Liver (tissue), 9 donors: ENCODE results near the gene GPATCH2L. TPM values are rescaled to one million over a fixed set of nuclear protein-coding genes. Genes with fewer than 3 reads are reported as not detected.

Experiments used
- DNase-seq: peaks from one replicate; pipeline ENCODE4 v3.0.0-alpha.2; 2017; ENCODE audit warnings: low spot score
- H3K27ac ChIP-seq, 2 donors: one replicate each; pipeline ENCODE4 v1.7.0; 2013; ENCODE audit warnings: inconsistent platforms in 2 of 2, low read length in 2 of 2, control low read depth in 1 of 2, low read depth in 1 of 2, mild to moderate bottlenecking in 1 of 2
- H3K27me3 ChIP-seq, 4 donors: one replicate each; pipeline versions ENCODE4 v1.6.1 to v1.7.0; 2013; ENCODE audit warnings: low read length in 3 of 4, inconsistent platforms in 1 of 4, mild to moderate bottlenecking in 1 of 4, moderate library complexity in 1 of 4; ENCODE audit not compliant: control insufficient read depth in 4 of 4, insufficient read depth in 4 of 4
- H3K36me3 ChIP-seq, 4 donors: one replicate each; pipeline versions ENCODE4 v1.6.1 to v1.7.0; 2013; ENCODE audit warnings: low read length in 3 of 4, mild to moderate bottlenecking in 3 of 4, low read depth in 1 of 4, moderate library complexity in 1 of 4; ENCODE audit not compliant: control insufficient read depth in 4 of 4, insufficient read depth in 3 of 4
- H3K4me1 ChIP-seq, 4 donors: one replicate each; pipeline versions ENCODE4 v1.6.1 to v1.7.0; 2013; ENCODE audit warnings: low read length in 3 of 4, mild to moderate bottlenecking in 3 of 4, moderate library complexity in 1 of 4; ENCODE audit not compliant: control insufficient read depth in 4 of 4, insufficient read depth in 4 of 4
- H3K4me3 ChIP-seq, 3 donors: one replicate each; pipeline versions ENCODE4 v1.6.1 to v1.7.0; 2013; ENCODE audit warnings: low read length in 3 of 3, control low read depth in 1 of 3, low read depth in 1 of 3, mild to moderate bottlenecking in 1 of 3
- H3K9ac ChIP-seq, 2 donors: one replicate each; pipeline ENCODE4 v1.7.0; 2013; ENCODE audit warnings: low read length in 2 of 2, mild to moderate bottlenecking in 2 of 2, moderate library complexity in 2 of 2, control low read depth in 1 of 2, low read depth in 1 of 2
- H3K9me3 ChIP-seq, 4 donors: one replicate each; pipeline versions ENCODE4 v1.6.1 to v1.7.0; 2013; ENCODE audit warnings: low read length in 3 of 4; ENCODE audit not compliant: control insufficient read depth in 4 of 4
- CTCF ChIP-seq: fragments of 150-350 bp; IDR thresholded peaks from 2 replicates; pipeline ENCODE4 v1.5.1; 2017; ENCODE audit warnings: improper control_type of control experiment, low read depth, low read length; ENCODE audit not compliant: missing input control
- EGR1 ChIP-seq, 2 donors: IDR thresholded peaks; 2 replicates each; pipeline ENCODE4 v1.6.1; 2016 to 2018; ENCODE audit warnings: antibody characterized with exemption in 2 of 2, low read depth in 2 of 2
- FOXA1 ChIP-seq: IDR thresholded peaks from 2 replicates; pipeline ENCODE4 v1.6.1; 2016; ENCODE audit warnings: antibody characterized with exemption
- FOXA2 ChIP-seq: IDR thresholded peaks from 2 replicates; pipeline ENCODE4 v1.6.1; 2016; ENCODE audit warnings: antibody characterized with exemption
- GABPA ChIP-seq, 2 donors: IDR thresholded peaks in 1 of 2; conservative IDR thresholded peaks in 1 of 2; 2 replicates each; pipeline ENCODE4 v1.6.1; 2016; ENCODE audit warnings: antibody characterized with exemption in 2 of 2, mild to moderate bottlenecking in 1 of 2, moderate library complexity in 1 of 2
- HNF4A ChIP-seq, 2 donors: conservative IDR thresholded peaks; 2 replicates each; pipeline ENCODE4 v1.6.1; 2016; ENCODE audit warnings: antibody characterized with exemption in 2 of 2, mild to moderate bottlenecking in 2 of 2
- HNF4G ChIP-seq: IDR thresholded peaks from 2 replicates; pipeline ENCODE4 v1.6.1; 2016; ENCODE audit warnings: antibody characterized with exemption
- JUND ChIP-seq, 2 donors: IDR thresholded peaks; 2 replicates each; pipeline ENCODE4 v1.6.1; 2016; ENCODE audit warnings: antibody characterized with exemption in 2 of 2
- NR2F2 ChIP-seq: IDR thresholded peaks from 2 replicates; pipeline ENCODE4 v1.6.1; 2016; ENCODE audit warnings: antibody characterized with exemption
- RAD21 ChIP-seq, 2 donors: IDR thresholded peaks; 2 replicates each; pipeline ENCODE4 v1.6.1; 2016; ENCODE audit warnings: antibody characterized with exemption in 2 of 2, mild to moderate bottlenecking in 2 of 2
- REST ChIP-seq: IDR thresholded peaks from 2 replicates; pipeline ENCODE4 v1.6.1; 2016; ENCODE audit warnings: antibody characterized with exemption, mild to moderate bottlenecking
- RXRA ChIP-seq, 2 donors: IDR thresholded peaks; 2 replicates each; pipeline ENCODE4 v1.6.1; 2017 to 2018; ENCODE audit warnings: antibody characterized with exemption in 2 of 2, mild to moderate bottlenecking in 1 of 2
- SP1 ChIP-seq: IDR thresholded peaks from 2 replicates; pipeline ENCODE4 v1.6.1; 2018; ENCODE audit warnings: antibody characterized with exemption, mild to moderate bottlenecking
- TAF1 ChIP-seq: conservative IDR thresholded peaks from 2 replicates; pipeline ENCODE4 v1.6.1; 2016; ENCODE audit warnings: antibody characterized with exemption, mild to moderate bottlenecking
- YY1 ChIP-seq: IDR thresholded peaks from 2 replicates; pipeline ENCODE4 v1.6.1; 2016; ENCODE audit warnings: antibody characterized with exemption, mild to moderate bottlenecking
- ZBTB33 ChIP-seq: IDR thresholded peaks from 2 replicates; pipeline ENCODE4 v1.6.1; 2016; ENCODE audit warnings: antibody characterized with exemption
- WGBS: extraction: QIAGEN DNeasy Blood & Tissue Kit; methylation state at CpG from one replicate; pipeline ENCODE4 v1.1.7; 2013; 5-methylcytosine and 5-hydroxymethylcytosine counted together
- polyA plus RNA-seq, 2 donors: library from polyadenylated mRNA; stranded (reverse) in 1 of 2; unstranded in 1 of 2; fragments of 200-250 nt in 1 of 2; fragments of >200 nt in 1 of 2; fragmentation: Nextera tagmentation in 1 of 2; extraction: Ambion mirVana in 1 of 2; gene quantifications; one replicate each; pipeline versions ENCODE4 v1.2.1 to v1.2.3, GENCODE V29; 2013 to 2015
- total RNA-seq, 2 donors: library from RNA; depleted of rRNA; stranded (reverse); fragments of >200 nt; gene quantifications; one replicate each; pipeline ENCODE4 v1.2.3, GENCODE V29; 2014
- TF ChIP-seq, protein P1 (sequence below): IDR thresholded peaks from 2 replicates; pipeline ENCODE4 v1.6.1; 2016; ENCODE audit warnings: antibody characterized with exemption
- donor health status: healthy.
- donor health status: healthy.
- donor health status: healthy.
- donor health status: healthy.
- donor health status: healthy.

The GPATCH2L gene
- total and polyA plus RNA-seq, 4 donors, result 4.5 to 39.5 (median 15.8) TPM

DNA sequence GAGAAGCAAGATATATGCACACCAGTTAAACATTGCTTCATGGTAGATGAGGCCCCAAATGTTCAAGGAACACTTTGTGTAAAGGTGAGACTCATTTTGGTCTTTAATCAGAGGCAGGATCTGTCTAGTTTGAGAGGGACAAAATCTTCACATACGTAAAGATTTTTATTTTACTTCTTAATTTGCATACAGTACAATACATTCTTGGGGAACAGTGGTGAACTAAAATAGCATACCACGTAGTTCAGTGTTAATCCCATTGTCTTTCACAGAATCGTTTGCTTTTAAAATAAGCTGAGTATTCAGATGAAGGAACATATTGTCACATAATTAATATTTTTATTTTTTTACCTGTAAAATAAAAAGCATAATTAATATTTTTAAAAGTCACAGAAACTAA lies 43.3 kb downstream of the GPATCH2L start:
- H3K9me3 ChIP-seq, result no peaks in the 10 kb centered on the region
- WGBS, result 95% methylated on average over 3 of the region's 3 CpGs
- no peak for TF ChIP-seq REST
- no peak for TF ChIP-seq SP1
- TF ChIP-seq NR2F2, result no peak
- TF ChIP-seq TAF1, result no peak
- no peak for TF ChIP-seq ZBTB33
- no peak for TF ChIP-seq GABPA (IDR thresholded peaks at IDR 0.05 in 1 of 2, conservative IDR thresholded peaks at IDR 0.05 in 1 of 2)
- TF ChIP-seq HNF4G, result no peak
- TF ChIP-seq, protein P1, sequence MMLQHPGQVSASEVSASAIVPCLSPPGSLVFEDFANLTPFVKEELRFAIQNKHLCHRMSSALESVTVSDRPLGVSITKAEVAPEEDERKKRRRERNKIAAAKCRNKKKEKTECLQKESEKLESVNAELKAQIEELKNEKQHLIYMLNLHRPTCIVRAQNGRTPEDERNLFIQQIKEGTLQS, result no peak
- no peak for TF ChIP-seq JUND (IDR thresholded peaks at IDR 0.05)
- no peak for TF ChIP-seq EGR1 (IDR thresholded peaks at IDR 0.05; ENCODE audit: low read depth in 2 of 2)
- no peak for TF ChIP-seq RXRA (IDR thresholded peaks at IDR 0.05)
- TF ChIP-seq HNF4A (conservative IDR thresholded peaks at IDR 0.05), result no peak
- no peak for TF ChIP-seq CTCF
- TF ChIP-seq YY1, result no peak
- no peak for TF ChIP-seq FOXA1
- H3K36me3 ChIP-seq, result peaks cover 2 to 38% (median 29%) of the 10 kb centered on the region in 4 donors
- no peak overlapping the region for H3K4me3 ChIP-seq
- no peaks in the 10 kb centered on the region for H3K4me1 ChIP-seq
- H3K27ac ChIP-seq, result no peak overlapping the region
- DNase-seq, result no peak
- no peak overlapping the region for H3K9ac ChIP-seq
- no peaks in the 10 kb centered on the region for H3K27me3 ChIP-seq

DNA sequence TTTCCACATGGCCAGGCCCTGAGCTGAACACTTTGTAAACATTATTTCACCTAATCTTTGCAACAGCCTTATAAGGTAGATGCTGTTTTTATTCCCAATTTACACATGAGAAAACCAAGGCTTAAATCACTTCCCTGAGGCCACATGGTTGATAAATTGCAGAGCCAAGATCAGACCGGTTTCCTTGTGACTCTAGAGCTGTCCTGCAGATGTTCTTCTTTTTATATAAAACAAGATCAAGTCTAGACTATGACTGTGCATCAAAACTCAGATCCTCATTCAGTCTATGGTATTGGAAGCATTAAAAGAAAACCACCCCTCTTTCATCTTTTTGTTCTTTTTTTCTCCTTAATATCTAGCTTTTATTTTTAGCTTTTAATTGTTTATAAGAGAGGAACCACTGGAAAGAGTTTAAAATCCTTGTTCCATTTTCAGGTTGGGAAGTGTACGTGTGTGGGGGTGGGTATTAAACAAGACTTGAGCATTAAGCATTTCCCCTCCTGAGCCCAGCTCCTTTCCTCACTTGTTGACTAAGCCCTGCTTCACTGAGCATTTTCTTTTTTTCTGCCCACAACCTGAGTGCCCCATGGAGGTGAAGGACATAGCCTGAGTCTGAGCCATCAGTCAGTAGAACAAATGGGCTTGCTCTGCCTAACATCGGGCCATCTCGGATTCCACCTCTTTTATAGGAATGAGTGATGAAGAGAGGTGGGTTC lies 45.4 kb downstream of the GPATCH2L start:
- WGBS, result 94% methylated on average over 4 of the region's 4 CpGs
- Histone ChIP-seq H3K9ac (no peak overlapping the region), H3K4me3 (no peak overlapping the region), H3K27ac (no peak overlapping the region), H3K36me3 (peaks cover 5 to 48% (median 31%) of the 10 kb centered on the region in 4 donors), H3K27me3 (no peaks in the 10 kb centered on the region), H3K4me1 (no peaks in the 10 kb centered on the region), H3K9me3 (no peaks in the 10 kb centered on the region)
- DNase-seq, result no peak
- TF ChIP-seq FOXA1, result no peak
- TF ChIP-seq RXRA (IDR thresholded peaks at IDR 0.05), result no peak
- TF ChIP-seq TAF1, result no peak
- no peak for TF ChIP-seq ZBTB33
- no peak for TF ChIP-seq SP1
- TF ChIP-seq FOXA2, result no peak
- TF ChIP-seq RAD21 (IDR thresholded peaks at IDR 0.05), result no peak
- no peak for TF ChIP-seq CTCF
- no peak for TF ChIP-seq NR2F2
